Mononuclear cell (primary cell): ENCODE data around the gene FAM193A. TPM values are rescaled to one million over a fixed set of nuclear protein-coding genes. Genes with fewer than 3 reads are reported as not detected.
"Not testable (repeated sequence)": the region's sequence is repeated elsewhere in the genome, so short reads cannot be mapped to it uniquely, and the experiment has no call there.

Experiments used
- H3K27me3 ChIP-seq: 2 replicates; pipeline ENCODE4 v1.6.0; 2011; ENCODE audit warnings: low read length, control low read depth; ENCODE audit not compliant: insufficient read depth
- H3K4me1 ChIP-seq: 2 replicates; pipeline ENCODE4 v1.5.1; 2011; ENCODE audit warnings: mild to moderate bottlenecking, low read length, control low read depth; ENCODE audit not compliant: insufficient read depth
- H3K4me3 ChIP-seq: 2 replicates; pipeline ENCODE4 v1.5.1; 2011; ENCODE audit warnings: mild to moderate bottlenecking, low read length, moderate library complexity
- H3K9me3 ChIP-seq: 2 replicates; pipeline ENCODE4 v1.5.1; 2011; ENCODE audit warnings: low read depth, mild to moderate bottlenecking, control low read depth, low read length
- total RNA-seq: library from RNA; depleted of rRNA; stranded (reverse); fragments of >200 nt; gene quantifications from one replicate; pipeline ENCODE4 v1.2.3, GENCODE V29; 2012

FAM193A gene
- total RNA-seq, 1 donor = 21.0 TPM

GRCh38 chr4:2734612-2735011, 198.2 kb downstream of the FAM193A start:
- Histone ChIP-seq H3K9me3 (peaks cover 8% of the 10 kb centered on the region), H3K4me1 (peaks cover 6% of the 10 kb centered on the region)

GRCh38 chr4:2735869-2736268, 199.4 kb downstream of the FAM193A start:
- peaks cover 8% of the 10 kb centered on the region for H3K9me3 ChIP-seq
- H3K4me3 ChIP-seq = no peak overlapping the region
- H3K4me1 ChIP-seq = peaks cover 6% of the 10 kb centered on the region
- no peaks in the 10 kb centered on the region for H3K27me3 ChIP-seq

More at GRCh38 chr4:2734612-2735011, 198.2 kb downstream of the FAM193A start:
- H3K27me3 ChIP-seq = no peaks in the 10 kb centered on the region
- H3K4me3 ChIP-seq = no peak overlapping the region

DNA sequence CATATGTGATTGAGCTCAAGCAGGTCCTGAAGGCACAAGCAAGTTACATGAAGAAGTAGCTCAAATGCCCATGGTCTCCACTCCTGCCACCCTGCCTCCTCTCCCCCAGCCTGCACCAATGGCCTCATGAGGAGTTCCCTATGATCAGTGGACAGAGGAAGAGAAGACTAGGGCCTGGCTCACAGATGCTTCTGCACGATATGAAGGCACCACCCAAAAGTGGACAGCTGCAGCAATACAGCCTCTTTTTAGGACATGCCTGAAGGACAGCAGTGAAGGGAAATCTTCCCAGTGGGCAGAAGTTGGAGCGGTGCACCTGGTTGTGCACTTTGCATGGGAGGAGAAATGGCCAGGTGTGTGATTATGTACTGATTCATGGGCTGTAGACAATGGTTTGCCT, 201.8 kb downstream of the FAM193A start:
- H3K9me3 ChIP-seq, H3K27me3 ChIP-seq, H3K4me1 ChIP-seq, H3K4me3 ChIP-seq: not testable (repeated sequence)

DNA sequence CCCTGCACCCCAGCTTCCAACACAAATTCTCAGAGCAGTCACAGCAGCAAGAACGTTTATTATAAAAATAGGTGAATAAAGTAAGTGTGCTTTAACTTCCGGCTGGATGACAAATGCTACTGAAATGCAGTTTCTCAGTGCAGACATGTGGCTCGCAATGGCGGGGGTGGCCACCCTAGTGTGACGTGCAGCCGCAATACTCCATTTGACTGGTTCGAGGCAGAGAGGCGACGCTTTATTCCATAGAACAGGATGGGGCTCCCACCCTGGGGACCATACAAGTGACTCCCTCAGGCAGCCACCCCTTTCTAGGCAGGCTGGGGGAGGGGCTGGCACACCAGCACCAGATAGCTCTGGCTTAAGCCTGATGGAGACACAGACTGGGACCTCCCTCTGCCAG, 205.2 kb downstream of the FAM193A start:
- Histone ChIP-seq H3K9me3 (peaks cover under 1% of the 10 kb centered on the region), H3K4me1 (peaks cover 13% of the 10 kb centered on the region), H3K4me3 (no peak overlapping the region), H3K27me3 (no peaks in the 10 kb centered on the region)

GRCh38 chr4:2742081-2742822, 205.8 kb downstream of the FAM193A start:
- Histone ChIP-seq H3K27me3 (no peaks in the 10 kb centered on the region), H3K4me3 (no peak overlapping the region), H3K9me3 (no peaks in the 10 kb centered on the region), H3K4me1 (peaks cover 19% of the 10 kb centered on the region)

DNA sequence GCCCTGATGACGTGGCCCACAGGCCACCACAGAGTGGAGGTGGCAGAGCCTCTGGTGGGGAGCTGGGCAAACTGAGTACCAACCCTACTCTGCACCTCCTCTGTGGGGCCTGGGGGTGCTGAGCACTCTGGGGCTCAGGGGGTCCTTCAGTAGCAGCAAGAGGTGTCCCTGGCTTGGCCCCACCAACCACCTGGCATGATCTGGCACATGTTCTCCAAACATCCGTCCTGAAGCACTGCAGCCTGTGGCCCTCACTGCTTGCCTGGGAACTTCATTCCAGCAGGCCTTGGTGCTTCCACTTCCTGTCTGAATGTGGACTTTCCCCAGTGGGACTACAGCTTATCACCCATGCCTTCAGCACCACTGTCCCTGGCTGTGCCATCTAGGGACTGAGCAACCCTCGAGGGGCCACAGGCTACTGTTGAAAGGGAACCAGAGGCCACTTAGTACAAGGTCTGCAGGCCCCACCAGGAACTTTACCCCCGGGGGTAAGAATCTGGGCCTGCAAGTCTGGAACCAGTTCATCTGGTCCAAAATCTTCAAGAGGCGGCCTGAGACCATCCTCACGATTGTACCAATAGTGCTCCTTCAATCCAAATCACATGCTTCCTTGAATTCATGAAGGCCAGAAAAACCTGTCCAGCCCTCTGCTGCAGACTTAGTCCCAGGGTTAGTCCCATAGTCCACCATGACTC, 206.5 kb downstream of the FAM193A start:
- Histone ChIP-seq H3K4me1 (peaks cover 23% of the 10 kb centered on the region), H3K4me3 (no peak overlapping the region)

GRCh38 chr4:2743518-2744445, 207.3 kb downstream of the FAM193A start:
- H3K9me3 ChIP-seq = no peaks in the 10 kb centered on the region
- peaks cover 23% of the 10 kb centered on the region for H3K4me1 ChIP-seq
- no peaks in the 10 kb centered on the region for H3K27me3 ChIP-seq
- H3K4me3 ChIP-seq = no peak overlapping the region

More for the DNA sequence above, 206.5 kb downstream of the FAM193A start:
- Histone ChIP-seq H3K27me3 (no peaks in the 10 kb centered on the region), H3K9me3 (no peaks in the 10 kb centered on the region)

DNA sequence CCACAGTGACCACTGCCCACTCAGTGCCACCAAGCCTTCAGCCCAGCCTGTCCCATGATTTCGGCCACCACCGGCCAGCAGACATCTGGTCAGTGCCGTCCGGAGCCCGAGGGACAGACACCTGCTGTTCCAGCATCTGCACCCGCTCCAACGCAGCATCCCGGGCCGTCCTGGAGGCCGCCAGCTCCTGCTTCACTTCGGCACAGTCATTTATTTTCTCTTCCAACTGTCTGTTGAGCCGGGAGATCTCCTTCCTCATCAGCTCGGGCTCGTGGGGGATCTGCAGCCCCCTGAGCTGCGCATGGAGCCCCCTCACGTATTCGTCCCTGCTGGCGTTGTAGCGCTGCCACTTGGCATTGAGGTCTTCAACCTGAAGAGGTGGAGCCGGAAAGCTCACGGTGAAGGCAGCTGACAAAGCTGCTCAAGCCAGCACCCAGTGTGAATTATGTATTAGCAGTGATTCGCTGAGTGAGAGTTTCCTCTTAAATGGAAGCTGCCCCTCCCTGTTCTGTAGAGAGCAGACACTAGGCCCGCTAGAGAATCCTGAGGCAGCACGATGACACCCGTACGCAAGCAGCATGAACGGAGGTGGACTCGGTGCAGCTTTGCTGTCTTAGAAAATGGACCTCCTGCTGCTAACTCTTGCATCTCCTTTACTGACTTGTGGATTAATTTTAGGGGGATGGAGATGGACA, 208.3 kb downstream of the FAM193A start:
- H3K4me3 ChIP-seq = no peak overlapping the region
- H3K9me3 ChIP-seq = no peaks in the 10 kb centered on the region
- no peaks in the 10 kb centered on the region for H3K27me3 ChIP-seq
- peaks cover 23% of the 10 kb centered on the region for H3K4me1 ChIP-seq

GRCh38 chr4:2745516-2745915, 209.1 kb downstream of the FAM193A start:
- no peak overlapping the region for H3K4me3 ChIP-seq
- H3K4me1 ChIP-seq = peaks cover 23% of the 10 kb centered on the region
- H3K27me3 ChIP-seq = no peaks in the 10 kb centered on the region
- no peaks in the 10 kb centered on the region for H3K9me3 ChIP-seq

DNA sequence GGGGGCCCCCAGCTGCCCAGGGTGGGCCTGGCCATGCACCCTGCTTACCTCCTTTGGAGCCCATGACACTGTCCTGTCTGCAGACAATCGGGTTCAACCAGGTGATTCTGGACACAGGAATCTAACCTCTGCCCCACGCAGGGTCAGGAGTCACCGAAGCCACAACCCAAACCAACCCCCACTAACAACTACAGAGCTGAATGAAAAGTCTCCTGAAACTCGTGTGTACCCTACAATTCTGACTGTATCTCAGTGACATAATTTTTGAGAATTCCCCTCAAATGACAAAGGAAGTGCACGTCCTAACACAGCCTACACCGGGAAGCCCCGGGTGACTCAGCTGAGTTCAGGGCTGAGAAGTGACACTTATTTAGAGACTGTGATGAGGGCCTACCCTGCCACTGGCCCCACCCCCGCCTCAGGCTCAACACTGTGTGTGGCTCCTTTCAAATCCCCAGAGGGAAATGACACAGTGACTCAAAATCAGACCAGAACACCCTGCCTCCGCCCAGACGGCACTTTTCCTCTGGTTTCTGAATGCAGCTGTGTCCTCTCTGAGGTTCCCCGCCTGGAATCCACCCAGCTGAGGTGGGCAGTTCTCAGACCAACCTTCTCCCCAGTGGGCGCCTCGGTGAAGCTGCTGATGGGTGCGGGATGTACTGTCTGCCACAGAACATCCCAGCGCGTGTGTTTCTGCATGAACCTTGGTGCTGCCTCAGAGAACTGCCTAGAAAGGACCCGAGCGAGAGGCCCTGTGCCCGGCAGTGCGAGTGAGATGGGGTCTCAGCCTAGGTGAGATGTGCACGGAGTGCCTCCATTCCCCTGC, 209.7 kb downstream of the FAM193A start:
- no peaks in the 10 kb centered on the region for H3K27me3 ChIP-seq
- peaks cover 23% of the 10 kb centered on the region for H3K4me1 ChIP-seq
- H3K4me3 ChIP-seq = no peak overlapping the region
- H3K9me3 ChIP-seq = no peaks in the 10 kb centered on the region

GRCh38 chr4:2746891-2747695, 210.6 kb downstream of the FAM193A start:
- peaks cover 23% of the 10 kb centered on the region for H3K4me1 ChIP-seq
- no peaks in the 10 kb centered on the region for H3K9me3 ChIP-seq
- no peaks in the 10 kb centered on the region for H3K27me3 ChIP-seq
- H3K4me3 ChIP-seq = no peak overlapping the region

DNA sequence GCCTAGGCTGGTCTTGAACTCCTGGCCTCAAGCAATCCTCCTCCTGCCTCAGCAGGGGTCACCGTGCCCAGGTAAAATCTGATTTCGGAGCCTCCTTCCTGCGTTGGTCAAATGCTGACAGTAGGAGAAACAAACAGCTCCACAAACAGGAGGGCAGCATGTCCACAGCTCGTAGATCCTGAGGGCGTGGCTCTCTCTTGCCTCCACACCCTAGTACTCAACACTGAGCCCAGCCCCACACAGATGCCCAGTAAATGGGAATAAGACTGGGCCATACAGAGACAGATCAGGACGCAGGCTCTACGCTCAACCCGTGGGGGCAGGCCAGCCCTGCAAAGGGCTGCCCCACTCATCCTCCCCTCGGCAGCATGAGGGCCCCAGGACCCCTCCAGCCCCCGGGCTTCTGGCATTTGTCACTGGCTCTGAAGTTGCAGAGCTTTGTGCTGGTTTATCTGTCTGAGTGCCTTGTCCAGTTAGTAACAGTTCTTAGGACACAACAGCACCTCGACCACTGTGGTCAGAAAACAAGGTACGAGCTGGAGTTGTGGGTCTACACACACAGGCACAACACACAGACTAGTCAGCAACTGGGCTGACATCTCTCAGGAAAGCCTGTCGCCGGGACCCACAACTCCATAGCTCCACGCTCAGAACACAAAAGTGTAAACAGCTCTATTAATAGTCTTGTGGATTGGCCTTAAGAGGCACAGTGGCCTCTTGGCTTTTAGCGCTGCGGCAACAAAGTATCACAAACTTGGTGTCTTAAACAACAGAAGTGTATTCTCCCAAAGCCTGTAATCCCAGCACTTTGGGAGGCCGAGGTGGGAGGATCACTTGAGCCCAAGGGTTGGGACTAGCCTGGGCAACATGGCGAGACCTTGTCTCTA, 214.5 kb downstream of the FAM193A start:
- H3K4me3 ChIP-seq = no peak overlapping the region
- no peaks in the 10 kb centered on the region for H3K9me3 ChIP-seq
- no peaks in the 10 kb centered on the region for H3K27me3 ChIP-seq
- H3K4me1 ChIP-seq = peaks cover 28% of the 10 kb centered on the region
